ENCODE measurements around the gene CDKN1A. TPM values are rescaled to one million over a fixed set of nuclear protein-coding genes. Genes with fewer than 3 reads are reported as not detected.
"Not testable (repeated sequence)": the region's sequence is repeated elsewhere in the genome, so short reads cannot be mapped to it uniquely, and the experiment has no call there.

Gene CDKN1A
- total RNA-seq, 6 donors from 2014 or later, result 61.8 to 186 (median 127) TPM

- Histone ChIP-seq H3K27ac (no peak overlapping the region), H3K4me3 (no peak overlapping the region), H3K4me1 (peaks cover 0 to 18% (median 3%) of the 10 kb centered on the region in 4 donors), H3K9me3 (no peaks in the 10 kb centered on the region), H3K36me3 (no peaks in the 10 kb centered on the region), H3K27me3 (no peaks in the 10 kb centered on the region)
- 71 to 84% methylated on average over 3 of the region's 3 CpGs for WGBS, 2 donors
- ATAC-seq (ENCODE audit: low FRiP score in 2 of 2), result peak in 1 of 2 donors; percentile 47
- DNase-seq, result no peak
- TF ChIP-seq EP300 (IDR thresholded peaks at IDR 0.05) (no peak), CTCF (IDR thresholded peaks at IDR 0.05) (no peak), POLR2AphosphoS5 (IDR thresholded peaks at IDR 0.05) (no peak), POLR2A (IDR thresholded peaks at IDR 0.05) (no peak)
Observed at GRCh38 chr6:36700831-36701230, 22.3 kb downstream of the CDKN1A start.

- no peak overlapping the region for H3K4me3 ChIP-seq
- 53 to 58% methylated on average over 3 of the region's 3 CpGs for WGBS, 2 donors
- no peaks in the 10 kb centered on the region for H3K36me3 ChIP-seq
- H3K27ac ChIP-seq, result no peak overlapping the region
- H3K9me3 ChIP-seq, result no peaks in the 10 kb centered on the region
- ATAC-seq (ENCODE audit: low FRiP score in 2 of 2), result peak in 1 of 2 donors; percentile 39
- peaks cover 0 to 18% (median 3%) of the 10 kb centered on the region in 4 donors for H3K4me1 ChIP-seq
- no peaks in the 10 kb centered on the region for H3K27me3 ChIP-seq
- DNase-seq, result no peak
- TF ChIP-seq POLR2AphosphoS5 (IDR thresholded peaks at IDR 0.05) (no peak), CTCF (IDR thresholded peaks at IDR 0.05) (peak in 2 of 6 experiments; percentile 19 to 31)
Observed at GRCh38 chr6:36701401-36701991, 23.0 kb downstream of the CDKN1A start.

GRCh38 chr6:36702656-36703055 lies 24.1 kb downstream of the CDKN1A start:
- no peak for TF ChIP-seq POLR2AphosphoS5 (IDR thresholded peaks at IDR 0.05)
- TF ChIP-seq CTCF (IDR thresholded peaks at IDR 0.05), result no peak
- no peak for TF ChIP-seq POLR2A (IDR thresholded peaks at IDR 0.05)
- no peak for TF ChIP-seq EP300 (IDR thresholded peaks at IDR 0.05)
- DNase-seq, result no peak
- no peaks in the 10 kb centered on the region for H3K9me3 ChIP-seq
- H3K4me1 ChIP-seq, result peaks cover 0 to 14% (median 3%) of the 10 kb centered on the region in 4 donors
- H3K36me3 ChIP-seq, result no peaks in the 10 kb centered on the region
- H3K27ac ChIP-seq, result no peak overlapping the region
- H3K4me3 ChIP-seq, result no peak overlapping the region
- H3K27me3 ChIP-seq, result no peaks in the 10 kb centered on the region
- no peak for ATAC-seq (ENCODE audit: low FRiP score in 2 of 2)
- 88 to 93% methylated on average over 3 of the region's 3 CpGs for WGBS, 2 donors

- no peak for ATAC-seq (ENCODE audit: low FRiP score in 2 of 2)
- no peaks in the 10 kb centered on the region for H3K9me3 ChIP-seq
- H3K4me3 ChIP-seq, result no peak overlapping the region
- no peaks in the 10 kb centered on the region for H3K36me3 ChIP-seq
- H3K27ac ChIP-seq, result no peak overlapping the region
- peaks cover 0 to 10% (median 3%) of the 10 kb centered on the region in 4 donors for H3K4me1 ChIP-seq
- DNase-seq, result no peak
- 95 to 98% methylated on average over 5 of the region's 5 CpGs for WGBS, 2 donors
- H3K27me3 ChIP-seq, result no peaks in the 10 kb centered on the region
- no peak for TF ChIP-seq POLR2A (IDR thresholded peaks at IDR 0.05)
- TF ChIP-seq EP300 (IDR thresholded peaks at IDR 0.05), result no peak
- no peak for TF ChIP-seq CTCF (IDR thresholded peaks at IDR 0.05)
- no peak for TF ChIP-seq POLR2AphosphoS5 (IDR thresholded peaks at IDR 0.05)
Observed at GRCh38 chr6:36703081-36703606, 24.6 kb downstream of the CDKN1A start.

GRCh38 chr6:36703982-36704381 lies 25.5 kb downstream of the CDKN1A start:
- ATAC-seq (ENCODE audit: low FRiP score in 2 of 2) (no peak), DNase-seq (no peak)
- Histone ChIP-seq H3K27me3 (no peaks in the 10 kb centered on the region), H3K4me3 (no peak overlapping the region), H3K27ac (no peak overlapping the region), H3K4me1 (peaks cover 0 to 9% (median 3%) of the 10 kb centered on the region in 4 donors), H3K36me3 (no peaks in the 10 kb centered on the region), H3K9me3 (no peaks in the 10 kb centered on the region)
- 95% methylated on average over 13 to 17 of the region's 18 CpGs for whole genome bisulfite sequencing, 2 donors
- TF ChIP-seq POLR2A (IDR thresholded peaks at IDR 0.05) (no peak), CTCF (IDR thresholded peaks at IDR 0.05) (no peak), POLR2AphosphoS5 (IDR thresholded peaks at IDR 0.05) (no peak), EP300 (IDR thresholded peaks at IDR 0.05) (no peak)

GRCh38 chr6:36704961-36705577 lies 26.6 kb downstream of the CDKN1A start:
- not testable (repeated sequence) for H3K36me3 ChIP-seq; DNase-seq; H3K4me1 ChIP-seq; H3K27me3 ChIP-seq; H3K27ac ChIP-seq; H3K9me3 ChIP-seq; H3K4me3 ChIP-seq; ATAC-seq (ENCODE audit: low FRiP score in 2 of 2)
- 63 to 77% methylated on average over 6 to 7 of the region's 7 CpGs for WGBS, 2 donors
